ENCODE results near the gene GMDS.

DNA sequence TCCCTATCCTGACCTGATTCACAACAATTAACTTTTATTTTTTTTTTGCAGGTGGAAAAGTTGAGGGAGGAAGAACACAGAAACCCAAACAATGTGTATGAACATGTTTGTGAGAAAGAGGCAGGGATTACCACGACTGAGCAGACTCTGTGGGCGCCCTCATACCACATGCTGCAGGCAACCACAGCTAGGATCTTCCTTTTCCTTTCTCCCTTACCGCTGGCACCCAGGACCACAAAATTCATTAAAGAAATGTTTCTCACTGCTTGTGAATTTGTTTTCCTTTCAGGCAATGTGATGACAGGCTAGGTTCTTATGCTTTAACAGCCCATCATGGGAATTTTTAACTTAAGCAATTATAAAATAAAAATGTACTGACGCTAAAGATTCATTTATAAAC is 287.1 kb downstream of the GMDS start:
- TF ChIP-seq POLR2AphosphoS5 (IDR thresholded peaks at IDR 0.05; ENCODE audit: low read depth, low read length) (no peak), EZH2phosphoT487 (IDR thresholded peaks at IDR 0.05; ENCODE audit: borderline replicate concordance, low read depth) (no peak), ELF1 (IDR thresholded peaks at IDR 0.05) (no peak), FOXJ3 (CRISPR knock-in tag; IDR thresholded peaks at IDR 0.05) (no peak)
- TF ChIP-seq, protein P1, sequence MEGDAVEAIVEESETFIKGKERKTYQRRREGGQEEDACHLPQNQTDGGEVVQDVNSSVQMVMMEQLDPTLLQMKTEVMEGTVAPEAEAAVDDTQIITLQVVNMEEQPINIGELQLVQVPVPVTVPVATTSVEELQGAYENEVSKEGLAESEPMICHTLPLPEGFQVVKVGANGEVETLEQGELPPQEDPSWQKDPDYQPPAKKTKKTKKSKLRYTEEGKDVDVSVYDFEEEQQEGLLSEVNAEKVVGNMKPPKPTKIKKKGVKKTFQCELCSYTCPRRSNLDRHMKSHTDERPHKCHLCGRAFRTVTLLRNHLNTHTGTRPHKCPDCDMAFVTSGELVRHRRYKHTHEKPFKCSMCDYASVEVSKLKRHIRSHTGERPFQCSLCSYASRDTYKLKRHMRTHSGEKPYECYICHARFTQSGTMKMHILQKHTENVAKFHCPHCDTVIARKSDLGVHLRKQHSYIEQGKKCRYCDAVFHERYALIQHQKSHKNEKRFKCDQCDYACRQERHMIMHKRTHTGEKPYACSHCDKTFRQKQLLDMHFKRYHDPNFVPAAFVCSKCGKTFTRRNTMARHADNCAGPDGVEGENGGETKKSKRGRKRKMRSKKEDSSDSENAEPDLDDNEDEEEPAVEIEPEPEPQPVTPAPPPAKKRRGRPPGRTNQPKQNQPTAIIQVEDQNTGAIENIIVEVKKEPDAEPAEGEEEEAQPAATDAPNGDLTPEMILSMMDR (IDR thresholded peaks at IDR 0.05), result no peak
- TF ChIP-seq, protein P2, sequence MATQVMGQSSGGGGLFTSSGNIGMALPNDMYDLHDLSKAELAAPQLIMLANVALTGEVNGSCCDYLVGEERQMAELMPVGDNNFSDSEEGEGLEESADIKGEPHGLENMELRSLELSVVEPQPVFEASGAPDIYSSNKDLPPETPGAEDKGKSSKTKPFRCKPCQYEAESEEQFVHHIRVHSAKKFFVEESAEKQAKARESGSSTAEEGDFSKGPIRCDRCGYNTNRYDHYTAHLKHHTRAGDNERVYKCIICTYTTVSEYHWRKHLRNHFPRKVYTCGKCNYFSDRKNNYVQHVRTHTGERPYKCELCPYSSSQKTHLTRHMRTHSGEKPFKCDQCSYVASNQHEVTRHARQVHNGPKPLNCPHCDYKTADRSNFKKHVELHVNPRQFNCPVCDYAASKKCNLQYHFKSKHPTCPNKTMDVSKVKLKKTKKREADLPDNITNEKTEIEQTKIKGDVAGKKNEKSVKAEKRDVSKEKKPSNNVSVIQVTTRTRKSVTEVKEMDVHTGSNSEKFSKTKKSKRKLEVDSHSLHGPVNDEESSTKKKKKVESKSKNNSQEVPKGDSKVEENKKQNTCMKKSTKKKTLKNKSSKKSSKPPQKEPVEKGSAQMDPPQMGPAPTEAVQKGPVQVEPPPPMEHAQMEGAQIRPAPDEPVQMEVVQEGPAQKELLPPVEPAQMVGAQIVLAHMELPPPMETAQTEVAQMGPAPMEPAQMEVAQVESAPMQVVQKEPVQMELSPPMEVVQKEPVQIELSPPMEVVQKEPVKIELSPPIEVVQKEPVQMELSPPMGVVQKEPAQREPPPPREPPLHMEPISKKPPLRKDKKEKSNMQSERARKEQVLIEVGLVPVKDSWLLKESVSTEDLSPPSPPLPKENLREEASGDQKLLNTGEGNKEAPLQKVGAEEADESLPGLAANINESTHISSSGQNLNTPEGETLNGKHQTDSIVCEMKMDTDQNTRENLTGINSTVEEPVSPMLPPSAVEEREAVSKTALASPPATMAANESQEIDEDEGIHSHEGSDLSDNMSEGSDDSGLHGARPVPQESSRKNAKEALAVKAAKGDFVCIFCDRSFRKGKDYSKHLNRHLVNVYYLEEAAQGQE (IDR thresholded peaks at IDR 0.05; ENCODE audit: low read depth, low read length), result no peak

Data from SK-N-SH (cell line).